ENCODE results near the gene EPN3. TPM values are rescaled to one million over a fixed set of nuclear protein-coding genes. Genes with fewer than 3 reads are reported as not detected.

EPN3 gene
- total RNA-seq, 1 experiment from 2014 or later = 0.09 TPM

DNA sequence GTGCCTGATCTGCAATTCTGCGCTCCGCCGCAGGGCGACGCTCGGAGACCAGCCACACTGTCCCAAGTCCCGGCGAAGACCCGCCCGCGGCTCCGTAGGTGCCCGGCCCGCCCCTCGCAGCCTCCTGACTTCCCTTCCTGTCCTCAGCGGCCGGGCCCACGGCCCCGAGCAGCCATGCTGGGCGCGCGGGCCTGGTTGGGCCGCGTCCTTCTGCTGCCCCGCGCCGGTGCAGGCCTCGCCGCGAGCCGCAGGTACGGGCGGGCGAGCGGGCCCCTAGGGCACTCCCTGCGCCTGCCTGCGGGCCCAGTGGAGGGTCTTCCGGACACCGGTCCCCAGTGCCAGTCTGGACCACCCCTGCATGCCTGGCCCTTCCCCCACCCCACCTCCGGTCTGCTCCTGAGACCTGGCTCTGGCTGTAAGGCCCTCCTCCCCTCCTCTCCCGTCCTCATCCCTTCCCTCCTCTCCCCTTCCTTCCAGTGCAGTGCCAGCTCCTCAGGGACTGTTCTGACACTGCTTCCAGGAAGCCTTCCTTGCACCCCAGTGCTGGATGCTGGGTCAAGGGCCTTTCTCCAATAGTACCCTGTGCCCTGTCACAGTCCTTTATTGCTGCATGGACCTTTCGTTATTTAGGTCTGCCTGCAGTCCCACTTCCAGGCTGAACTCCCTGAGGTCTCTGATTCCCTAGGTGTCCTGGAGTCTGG, 14.7 kb downstream of the EPN3 start, which contains the start of gene SPATA20:
TSS of gene SPATA20 (plus strand) at position 140 of the 701 bp plus-strand sequence. CDS start at position 175, 35 bp downstream.
- BruUV-seq (replicated peaks) = no TSS peak
- intact Hi-C loops (cut with micrococcal nuclease; ENCODE audit: unreplicated experiment) = loop anchor here (1.0 to 10.0 kb wide), 5 partner anchors 79 to 410 kb away; no protein-coding TSS in a partner anchor
- Histone ChIP-seq H3K27ac (ENCODE audit: low read depth, low read length, poor library complexity, severe bottlenecking) (peak within 1 kb of the TSS; percentile 68), H3K27me3 (replicated peaks; ENCODE audit: insufficient read depth, low read depth, low read length, poor library complexity) (no peaks in the 10 kb centered on the region), H3K4me1 (ENCODE audit: insufficient read depth, low read length, poor library complexity, severe bottlenecking) (peaks cover 14% of the 10 kb centered on the region), H3K4me3 (ENCODE audit: low read depth, low read length, poor library complexity, severe bottlenecking) (peak within 1 kb of the TSS; percentile 58), H3K9me3 (ENCODE audit: low read depth, low read length, poor library complexity, severe bottlenecking) (no peaks in the 10 kb centered on the region), H3K36me3 (ENCODE audit: insufficient read depth, low read length, poor library complexity, severe bottlenecking) (no peaks in the 10 kb centered on the region)
- CTCF ChIA-PET = interaction anchor here (0.6 to 1.7 kb wide), 2 partner anchors 79 to 270 kb away, joined by 9 to 10 read pairs; no protein-coding TSS in a partner anchor
- peak; percentile 93 for DNase-seq (ENCODE audit: low spot score)
- TF ChIP-seq EZH2 (IDR thresholded peaks at IDR 0.05; ENCODE audit: borderline replicate concordance, low read depth, low read length, poor library complexity, severe bottlenecking) = no peak
- TF ChIP-seq, protein P1, sequence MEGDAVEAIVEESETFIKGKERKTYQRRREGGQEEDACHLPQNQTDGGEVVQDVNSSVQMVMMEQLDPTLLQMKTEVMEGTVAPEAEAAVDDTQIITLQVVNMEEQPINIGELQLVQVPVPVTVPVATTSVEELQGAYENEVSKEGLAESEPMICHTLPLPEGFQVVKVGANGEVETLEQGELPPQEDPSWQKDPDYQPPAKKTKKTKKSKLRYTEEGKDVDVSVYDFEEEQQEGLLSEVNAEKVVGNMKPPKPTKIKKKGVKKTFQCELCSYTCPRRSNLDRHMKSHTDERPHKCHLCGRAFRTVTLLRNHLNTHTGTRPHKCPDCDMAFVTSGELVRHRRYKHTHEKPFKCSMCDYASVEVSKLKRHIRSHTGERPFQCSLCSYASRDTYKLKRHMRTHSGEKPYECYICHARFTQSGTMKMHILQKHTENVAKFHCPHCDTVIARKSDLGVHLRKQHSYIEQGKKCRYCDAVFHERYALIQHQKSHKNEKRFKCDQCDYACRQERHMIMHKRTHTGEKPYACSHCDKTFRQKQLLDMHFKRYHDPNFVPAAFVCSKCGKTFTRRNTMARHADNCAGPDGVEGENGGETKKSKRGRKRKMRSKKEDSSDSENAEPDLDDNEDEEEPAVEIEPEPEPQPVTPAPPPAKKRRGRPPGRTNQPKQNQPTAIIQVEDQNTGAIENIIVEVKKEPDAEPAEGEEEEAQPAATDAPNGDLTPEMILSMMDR (conservative IDR thresholded peaks at IDR 0.05; ENCODE audit: low read depth, low read length) = peak; percentile 98
- POLR2A ChIA-PET (ENCODE audit: low non-redundant PET) = no interaction called here

DNA sequence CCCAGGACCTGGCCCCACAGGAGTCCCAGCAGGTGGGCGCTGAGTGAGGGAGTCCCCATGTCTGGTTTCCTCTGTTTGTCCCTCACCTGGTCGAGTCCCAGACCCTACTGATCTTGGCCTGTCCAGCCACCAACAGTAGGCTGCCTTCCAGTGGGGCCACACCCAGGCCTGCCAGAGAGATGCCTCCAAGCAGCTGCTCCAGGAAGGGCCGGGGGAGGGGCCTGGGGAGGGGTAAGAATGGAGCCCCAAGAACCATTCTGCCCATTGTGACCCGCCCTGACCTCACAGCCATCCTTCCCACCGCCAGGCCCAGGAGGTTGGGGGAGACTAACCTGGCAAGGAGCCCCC, 15.2 kb downstream of the EPN3 start:
- POLR2A ChIA-PET (ENCODE audit: low non-redundant PET) = no interaction called here
- H3K27ac ChIP-seq (ENCODE audit: low read depth, low read length, poor library complexity, severe bottlenecking) = no peak overlapping the region
- no TSS peak for BruUV-seq (replicated peaks)
- DNase-seq (ENCODE audit: low spot score) = no peak
- intact Hi-C loops (cut with micrococcal nuclease; ENCODE audit: unreplicated experiment) = loop anchor here (1.0 to 10.0 kb wide), 5 partner anchors 79 to 410 kb away; no protein-coding TSS in a partner anchor
- H3K4me1 ChIP-seq (ENCODE audit: insufficient read depth, low read length, poor library complexity, severe bottlenecking) = peaks cover 8% of the 10 kb centered on the region
- H3K36me3 ChIP-seq (ENCODE audit: insufficient read depth, low read length, poor library complexity, severe bottlenecking) = no peaks in the 10 kb centered on the region
- TF ChIP-seq, protein P1 (conservative IDR thresholded peaks at IDR 0.05; ENCODE audit: low read depth, low read length) = no peak
- no peak for TF ChIP-seq EZH2 (IDR thresholded peaks at IDR 0.05; ENCODE audit: borderline replicate concordance, low read depth, low read length, poor library complexity, severe bottlenecking)
- no peaks in the 10 kb centered on the region for H3K9me3 ChIP-seq (ENCODE audit: low read depth, low read length, poor library complexity, severe bottlenecking)
- no peaks in the 10 kb centered on the region for H3K27me3 ChIP-seq (replicated peaks; ENCODE audit: insufficient read depth, low read depth, low read length, poor library complexity)
- peak overlapping the region; percentile 58 for H3K4me3 ChIP-seq (ENCODE audit: low read depth, low read length, poor library complexity, severe bottlenecking)
- CTCF ChIA-PET = interaction anchor here (0.6 to 1.7 kb wide), 3 partner anchors 78 to 287 kb away, joined by 3 to 10 read pairs (median 9); partner anchors contain the start of gene WFIKKN2

DNA sequence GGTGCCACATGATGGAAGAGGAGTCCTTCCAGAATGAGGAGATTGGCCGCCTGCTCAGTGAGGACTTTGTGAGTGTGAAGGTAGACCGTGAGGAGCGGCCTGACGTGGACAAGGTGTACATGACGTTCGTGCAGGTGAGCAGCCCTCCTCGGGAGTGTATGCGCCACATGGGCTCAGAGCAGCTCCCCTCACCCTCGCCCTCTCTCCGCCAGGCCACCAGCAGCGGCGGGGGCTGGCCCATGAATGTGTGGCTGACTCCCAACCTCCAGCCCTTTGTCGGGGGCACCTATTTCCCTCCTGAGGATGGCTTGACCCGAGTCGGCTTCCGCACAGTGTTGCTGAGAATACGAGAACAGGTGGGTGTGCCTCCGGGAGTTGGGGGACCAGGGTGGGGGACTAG, 16.3 kb downstream of the EPN3 start:
- BruUV-seq (replicated peaks) = no TSS peak
- Histone ChIP-seq H3K4me3 (ENCODE audit: low read depth, low read length, poor library complexity, severe bottlenecking) (no peak overlapping the region), H3K9me3 (ENCODE audit: low read depth, low read length, poor library complexity, severe bottlenecking) (no peaks in the 10 kb centered on the region), H3K36me3 (ENCODE audit: insufficient read depth, low read length, poor library complexity, severe bottlenecking) (no peaks in the 10 kb centered on the region), H3K27ac (ENCODE audit: low read depth, low read length, poor library complexity, severe bottlenecking) (no peak overlapping the region), H3K27me3 (replicated peaks; ENCODE audit: insufficient read depth, low read depth, low read length, poor library complexity) (no peaks in the 10 kb centered on the region), H3K4me1 (ENCODE audit: insufficient read depth, low read length, poor library complexity, severe bottlenecking) (peaks cover 5% of the 10 kb centered on the region)
- TF ChIP-seq EZH2 (IDR thresholded peaks at IDR 0.05; ENCODE audit: borderline replicate concordance, low read depth, low read length, poor library complexity, severe bottlenecking) = no peak
- TF ChIP-seq, protein P1 (conservative IDR thresholded peaks at IDR 0.05; ENCODE audit: low read depth, low read length) = no peak
- no peak for DNase-seq (ENCODE audit: low spot score)
- CTCF ChIA-PET = no interaction called here
- intact Hi-C loops (cut with micrococcal nuclease; ENCODE audit: unreplicated experiment) = loop anchor here (5.0 to 10.0 kb wide), 2 partner anchors 236 to 408 kb away; no protein-coding TSS in a partner anchor
- POLR2A ChIA-PET (ENCODE audit: low non-redundant PET) = no interaction called here

All from A673 (cell line).